Astrocyte of the spinal cord (primary cell): ENCODE data around the gene NAP1L1.

ENCODE experiments used
- DNase-seq: peaks from one replicate; pipeline ENCODE4 v3.0.0; 2011; ENCODE audit warnings: low read depth, low spot score
- H3K4me3 ChIP-seq: 2 replicates; pipeline ENCODE4 v1.5.1; 2011; ENCODE audit warnings: low read depth, mild to moderate bottlenecking, low read length, moderate library complexity
- CTCF ChIP-seq: IDR thresholded peaks from 2 replicates; pipeline ENCODE4 v1.5.1; 2012; ENCODE audit warnings: low read depth, mild to moderate bottlenecking, low read length, inconsistent platforms
- in situ Hi-C: cut with HindIII; loops from 2 replicates; pipeline ENCODE4 v1.10.0; 2017; ENCODE audit warnings: low sequenced_read_pairs

NAP1L1 gene

GRCh38 chr12:76047060-76047459 lies 37.4 kb downstream of the NAP1L1 start:
- no peak for TF ChIP-seq CTCF
- no peak for DNase-seq
- in situ Hi-C loops: no loop called here
- no peak overlapping the region for H3K4me3 ChIP-seq

- in situ Hi-C loops: no loop called here
- TF ChIP-seq CTCF: no peak
- H3K4me3 ChIP-seq: no peak overlapping the region
- no peak for DNase-seq
Measured at GRCh38 chr12:76043377-76043776, 41.1 kb downstream of the NAP1L1 start.

- in situ Hi-C loops: no loop called here
- DNase-seq: no peak
- TF ChIP-seq CTCF: no peak
- H3K4me3 ChIP-seq: no peak overlapping the region
Measured at GRCh38 chr12:76042147-76042546, 42.3 kb downstream of the NAP1L1 start.

- DNase-seq: no peak
- TF ChIP-seq CTCF: no peak
- no peak overlapping the region for H3K4me3 ChIP-seq
- in situ Hi-C loops: no loop called here
Measured at GRCh38 chr12:76041406-76041805, 43.1 kb downstream of the NAP1L1 start.

- DNase-seq: no peak
- in situ Hi-C loops: no loop called here
- no peak overlapping the region for H3K4me3 ChIP-seq
- no peak for TF ChIP-seq CTCF
Measured at GRCh38 chr12:76040461-76040860, 44.0 kb downstream of the NAP1L1 start.

- in situ Hi-C loops: no loop called here
- TF ChIP-seq CTCF: no peak
- H3K4me3 ChIP-seq: no peak overlapping the region
- DNase-seq: no peak
Measured at GRCh38 chr12:76038176-76038575, 46.3 kb downstream of the NAP1L1 start.
